HG03354 (cell line): ENCODE data around the gene NOSTRIN.

Experiments
- ATAC-seq: cut with Tn5 transposase; IDR thresholded peaks from one replicate; pipeline ENCODE4 v1.9.1; 2021; ENCODE audit warnings: mild to moderate bottlenecking; ENCODE audit not compliant: unreplicated experiment, poor library complexity, severe bottlenecking

Gene NOSTRIN

GRCh38 chr2:168912466-168912865 is 110.0 kb downstream of the NOSTRIN start:
- no peak for ATAC-seq

GRCh38 chr2:168912901-168913369 is 110.5 kb downstream of the NOSTRIN start:
- ATAC-seq = no peak

GRCh38 chr2:168913495-168913894 is 111.1 kb downstream of the NOSTRIN start:
- ATAC-seq = no peak
